WI38 (cell line): ENCODE results near the gene RBM23.
"Not testable (repeated sequence)": the region's sequence is repeated elsewhere in the genome, so short reads cannot be mapped to it uniquely, and the experiment has no call there.

Experiments used
- H3K4me3 ChIP-seq: 2 replicates; pipeline ENCODE4 v1.5.1; 2011; ENCODE audit warnings: low read depth, mild to moderate bottlenecking, control low read depth, low read length
- CTCF ChIP-seq: IDR thresholded peaks from 2 replicates; pipeline ENCODE4 v1.5.1; 2012; ENCODE audit warnings: low read depth, mild to moderate bottlenecking, control low read depth, low read length

The RBM23 gene

GRCh38 chr14:22915886-22916521 lies 2.9 kb downstream of the RBM23 start:
- H3K4me3 ChIP-seq = no peak overlapping the region
- TF ChIP-seq CTCF = no peak

GRCh38 chr14:22914836-22915235 lies 4.1 kb downstream of the RBM23 start:
- H3K4me3 ChIP-seq = not testable (repeated sequence)

- TF ChIP-seq CTCF = no peak
- no peak overlapping the region for H3K4me3 ChIP-seq
These were observed 8.0 kb downstream of the RBM23 start for GRCh38 chr14:22910916-22911315.

- no peak overlapping the region for H3K4me3 ChIP-seq
- no peak for TF ChIP-seq CTCF
These were observed 10.3 kb downstream of the RBM23 start for GRCh38 chr14:22908601-22909000.

- H3K4me3 ChIP-seq = no peak overlapping the region
- no peak for TF ChIP-seq CTCF
These were observed 11.5 kb downstream of the RBM23 start for GRCh38 chr14:22907429-22907828.

GRCh38 chr14:22906073-22906472 lies 12.9 kb downstream of the RBM23 start:
- no peak overlapping the region for H3K4me3 ChIP-seq
- no peak for TF ChIP-seq CTCF

- no peak for TF ChIP-seq CTCF
- H3K4me3 ChIP-seq = no peak overlapping the region
These were observed 13.3 kb downstream of the RBM23 start for GRCh38 chr14:22905627-22906026.

DNA sequence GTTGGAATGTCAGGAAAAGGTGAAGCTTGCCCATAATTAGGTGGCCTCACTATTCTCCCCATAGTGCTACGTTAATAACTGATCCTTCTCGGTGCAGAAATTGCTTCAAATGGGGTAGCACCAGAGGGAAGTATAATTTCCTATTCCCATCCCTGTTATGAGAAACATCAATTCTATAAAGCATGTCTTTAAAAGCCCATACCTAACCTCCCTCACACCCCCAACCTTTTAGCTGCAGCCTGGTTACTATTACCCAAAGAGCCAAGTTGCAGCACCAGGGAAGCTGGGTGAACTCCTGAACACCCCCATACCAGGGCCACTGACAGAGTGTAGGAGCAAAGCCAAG lies 15.2 kb downstream of the RBM23 start:
- TF ChIP-seq CTCF = no peak

More for the DNA sequence above, 15.2 kb downstream of the RBM23 start:
- H3K4me3 ChIP-seq = no peak overlapping the region
